ENCODE data around the gene CROCC. TPM values are rescaled to one million over a fixed set of nuclear protein-coding genes. Genes with fewer than 3 reads are reported as not detected.

Gene CROCC
- polyA plus RNA-seq, 1 of the 3 experiments (the other 2 are of a cell fraction): 39.1 TPM

DNA sequence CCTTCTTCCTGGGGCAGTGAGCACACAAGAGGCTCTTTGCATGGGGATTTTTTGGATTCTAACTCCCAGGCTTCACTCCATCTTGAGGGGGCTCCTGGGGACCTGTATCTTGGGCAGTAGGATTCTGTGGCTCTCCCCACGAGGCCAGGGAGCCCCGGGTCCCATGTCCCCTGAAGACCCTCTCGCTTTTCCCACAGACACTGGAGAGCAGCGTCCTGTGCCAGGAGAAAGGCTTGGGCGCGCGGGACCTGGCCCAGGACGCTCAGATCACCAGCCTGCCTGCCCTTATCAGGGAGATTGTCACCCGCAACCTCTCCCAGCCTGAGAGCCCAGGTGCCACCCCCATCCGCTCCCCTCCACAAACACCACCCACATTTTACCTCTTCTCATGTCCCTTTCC lies 735 bp downstream of the CROCC start:
- 73% methylated on average over 5 of the region's 10 CpGs for WGBS (ENCODE audit: low lambda C conversion rate)
- TF ChIP-seq CTCF (IDR thresholded peaks at IDR 0.05): no peak
- no peak for TF ChIP-seq EZH2phosphoT487 (IDR thresholded peaks at IDR 0.05; ENCODE audit: borderline replicate concordance, low read depth)
- TF ChIP-seq MXI1 (IDR thresholded peaks at IDR 0.05; ENCODE audit: low read depth, low read length): no peak
- TF ChIP-seq GABPA (IDR thresholded peaks at IDR 0.05; ENCODE audit: low read depth): no peak
- no peak for TF ChIP-seq TAF1 (IDR thresholded peaks at IDR 0.05; ENCODE audit: borderline replicate concordance, low read depth, low read length)
- TF ChIP-seq FOXM1 (IDR thresholded peaks at IDR 0.05; ENCODE audit: low read depth): no peak
- no peaks in the 10 kb centered on the region for H3K9me3 ChIP-seq
- H3K36me3 ChIP-seq (replicated peaks in 1 of 2; ENCODE audit: control insufficient read depth in 1 of 2, insufficient read depth in 2 of 2, low read length in 1 of 2): no peaks in the 10 kb centered on the region
- no peak overlapping the region for H3K9ac ChIP-seq
- no peaks in the 10 kb centered on the region for H4K20me1 ChIP-seq (ENCODE audit: insufficient read depth)
- no peaks in the 10 kb centered on the region for H3F3A ChIP-seq (replicated peaks; ENCODE audit: insufficient read depth)
- no peaks in the 10 kb centered on the region for H3K79me2 ChIP-seq (ENCODE audit: insufficient read depth)
- peak; percentile 52 for DNase-seq
- no peaks in the 10 kb centered on the region for H3K9me2 ChIP-seq
- POLR2A ChIA-PET: interaction anchor here (1.2 kb wide), 1 partner anchor 17 kb away, joined by 3 read pairs; no protein-coding TSS in a partner anchor
- H3K4me3 ChIP-seq (ENCODE audit: low read depth in 2 of 2, low read length in 1 of 2): no peak overlapping the region; a peak in 1 of 4 replicates
- H3K27me3 ChIP-seq (ENCODE audit: insufficient read depth): no peaks in the 10 kb centered on the region
- no peak overlapping the region for H3K4me2 ChIP-seq
- H3K4me1 ChIP-seq (ENCODE audit: control insufficient read depth in 1 of 2, insufficient read depth in 2 of 2, low read depth in 1 of 2, low read length in 1 of 2): peaks cover 6 to 30% of the 10 kb centered on the region in 2 experiments; a peak in 2 of 4 replicates
- CTCF ChIA-PET: interaction anchor here (0.7 to 2.5 kb wide), 4 partner anchors 8 to 38 kb away, joined by 4 to 6 read pairs (median 5); no protein-coding TSS in a partner anchor
- H2AFZ ChIP-seq (ENCODE audit: low read depth): no peak overlapping the region
- H3K27ac ChIP-seq (ENCODE audit: low read depth in 2 of 2, low read length in 1 of 2): no peak overlapping the region

GRCh38 chr1:16922885-16923431 lies 1.2 kb downstream of the CROCC start:
- H3K27me3 ChIP-seq (ENCODE audit: insufficient read depth): no peaks in the 10 kb centered on the region
- H3K4me3 ChIP-seq (ENCODE audit: low read depth in 2 of 2, low read length in 1 of 2): no peak overlapping the region
- H3K27ac ChIP-seq (ENCODE audit: low read depth in 2 of 2, low read length in 1 of 2): no peak overlapping the region
- no peaks in the 10 kb centered on the region for H3K36me3 ChIP-seq (replicated peaks in 1 of 2; ENCODE audit: control insufficient read depth in 1 of 2, insufficient read depth in 2 of 2, low read length in 1 of 2)
- 91% methylated on average over 18 of the region's 18 CpGs for WGBS (ENCODE audit: low lambda C conversion rate)
- H3F3A ChIP-seq (replicated peaks; ENCODE audit: insufficient read depth): no peaks in the 10 kb centered on the region
- H3K9ac ChIP-seq: no peak overlapping the region
- H3K9me2 ChIP-seq: no peaks in the 10 kb centered on the region
- no peak overlapping the region for H3K4me2 ChIP-seq
- no peaks in the 10 kb centered on the region for H4K20me1 ChIP-seq (ENCODE audit: insufficient read depth)
- no peaks in the 10 kb centered on the region for H3K79me2 ChIP-seq (ENCODE audit: insufficient read depth)
- peak; percentile 58 for DNase-seq
- H3K9me3 ChIP-seq: no peaks in the 10 kb centered on the region
- no peak overlapping the region for H2AFZ ChIP-seq (ENCODE audit: low read depth)
- ChIA-PET CTCF (interaction anchor here (0.8 to 2.5 kb wide), 4 partner anchors 12 to 302 kb away, joined by 3 to 6 read pairs (median 5); no protein-coding TSS in a partner anchor), POLR2A (interaction anchor here (1.2 kb wide), 1 partner anchor 17 kb away, joined by 3 read pairs; no protein-coding TSS in a partner anchor)
- TF ChIP-seq FOSL2 (IDR thresholded peaks at IDR 0.05; ENCODE audit: borderline replicate concordance, low read depth) (no peak), ELF1 (IDR thresholded peaks at IDR 0.05) (no peak), CTCF (IDR thresholded peaks at IDR 0.05) (no peak), MXI1 (IDR thresholded peaks at IDR 0.05; ENCODE audit: low read depth, low read length) (no peak)
- H3K4me1 ChIP-seq (ENCODE audit: control insufficient read depth in 1 of 2, insufficient read depth in 2 of 2, low read depth in 1 of 2, low read length in 1 of 2): peaks cover 6 to 35% of the 10 kb centered on the region in 2 experiments; a peak in 2 of 4 replicates
